ENCODE results near the gene SGIP1. TPM values are rescaled to one million over a fixed set of nuclear protein-coding genes. Genes with fewer than 3 reads are reported as not detected.

Gene SGIP1
- total RNA-seq, 1 experiment from 2014 or later, result not detected

DNA sequence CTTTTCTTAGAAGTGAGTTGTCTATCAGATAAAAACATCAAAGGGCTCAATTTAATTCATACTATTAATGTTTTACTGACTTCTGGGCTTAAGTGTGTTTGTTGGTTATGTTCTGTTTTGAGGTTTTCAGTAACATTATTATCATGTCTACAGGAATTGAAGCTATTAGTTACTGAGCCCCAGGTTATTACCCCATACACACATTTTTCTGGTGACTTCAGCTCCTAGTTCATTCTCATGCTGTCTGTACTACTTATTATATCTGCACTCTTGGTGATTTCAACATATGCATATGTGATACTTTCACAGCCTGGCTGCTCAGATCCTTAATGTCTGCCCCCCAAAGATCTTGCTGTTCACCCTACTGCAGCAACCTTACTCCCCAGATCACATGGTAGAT is 27.0 kb upstream of the SGIP1 start:
- intact Hi-C loops (cut with micrococcal nuclease; ENCODE audit: unreplicated experiment), result no loop called here
- no peaks in the 10 kb centered on the region for H3K9me3 Mint-ChIP-seq (ENCODE audit: unreplicated experiment)
- no peak overlapping the region for H3K27ac Mint-ChIP-seq (ENCODE audit: unreplicated experiment)
- H3K4me1 Mint-ChIP-seq (ENCODE audit: low read depth, unreplicated experiment), result peaks cover 6% of the 10 kb centered on the region
- H3K36me3 Mint-ChIP-seq (ENCODE audit: insufficient read depth, unreplicated experiment), result no peaks in the 10 kb centered on the region
- no peak for DNase-seq
- Histone ChIP-seq H3K9me3 (no peaks in the 10 kb centered on the region), H3K4me1 (no peaks in the 10 kb centered on the region), H3K27me3 (replicated peaks; ENCODE audit: control insufficient read depth, insufficient read depth, low read length) (no peaks in the 10 kb centered on the region), H3K36me3 (ENCODE audit: control insufficient read depth, insufficient read depth, low read length) (no peaks in the 10 kb centered on the region), H3K4me3 (ENCODE audit: low read depth, low read length) (no peak overlapping the region)
- TF ChIP-seq, protein P1, sequence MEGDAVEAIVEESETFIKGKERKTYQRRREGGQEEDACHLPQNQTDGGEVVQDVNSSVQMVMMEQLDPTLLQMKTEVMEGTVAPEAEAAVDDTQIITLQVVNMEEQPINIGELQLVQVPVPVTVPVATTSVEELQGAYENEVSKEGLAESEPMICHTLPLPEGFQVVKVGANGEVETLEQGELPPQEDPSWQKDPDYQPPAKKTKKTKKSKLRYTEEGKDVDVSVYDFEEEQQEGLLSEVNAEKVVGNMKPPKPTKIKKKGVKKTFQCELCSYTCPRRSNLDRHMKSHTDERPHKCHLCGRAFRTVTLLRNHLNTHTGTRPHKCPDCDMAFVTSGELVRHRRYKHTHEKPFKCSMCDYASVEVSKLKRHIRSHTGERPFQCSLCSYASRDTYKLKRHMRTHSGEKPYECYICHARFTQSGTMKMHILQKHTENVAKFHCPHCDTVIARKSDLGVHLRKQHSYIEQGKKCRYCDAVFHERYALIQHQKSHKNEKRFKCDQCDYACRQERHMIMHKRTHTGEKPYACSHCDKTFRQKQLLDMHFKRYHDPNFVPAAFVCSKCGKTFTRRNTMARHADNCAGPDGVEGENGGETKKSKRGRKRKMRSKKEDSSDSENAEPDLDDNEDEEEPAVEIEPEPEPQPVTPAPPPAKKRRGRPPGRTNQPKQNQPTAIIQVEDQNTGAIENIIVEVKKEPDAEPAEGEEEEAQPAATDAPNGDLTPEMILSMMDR (IDR thresholded peaks at IDR 0.05; ENCODE audit: insufficient read depth in 1 of 2, low read depth in 1 of 2, low read length in 1 of 2, severe bottlenecking in 1 of 2, unreplicated experiment in 1 of 2), result no peak
- no TSS peak for BruUV-seq (replicated peaks)
- H3K4me3 Mint-ChIP-seq (ENCODE audit: unreplicated experiment), result no peak overlapping the region
- ChIA-PET POLR2A (no interaction called here), CTCF (no interaction called here)
- H3K27me3 Mint-ChIP-seq (ENCODE audit: insufficient read depth, unreplicated experiment), result no peaks in the 10 kb centered on the region

DNA sequence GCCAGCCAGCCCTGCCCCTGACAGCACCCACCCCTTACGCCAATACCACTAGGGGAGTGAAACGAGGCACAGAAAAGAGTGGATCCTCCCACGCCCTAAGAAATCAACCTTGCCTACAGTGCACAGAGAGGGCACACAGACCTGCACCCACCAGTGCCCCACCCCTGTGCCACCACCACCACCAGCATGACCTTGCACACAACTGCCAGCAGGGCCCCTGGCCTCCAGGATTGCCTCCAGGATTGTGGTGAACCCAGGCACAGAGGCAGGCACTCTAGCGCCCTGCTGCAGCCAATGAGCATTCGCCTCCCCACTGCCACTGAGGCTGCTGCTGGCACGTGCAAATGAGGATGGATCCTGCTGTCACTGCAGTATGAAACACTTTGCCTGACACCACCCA is 23.5 kb upstream of the SGIP1 start:
- ChIA-PET POLR2A (no interaction called here), CTCF (no interaction called here)
- Mint-ChIP-seq H3K4me1 (ENCODE audit: low read depth, unreplicated experiment) (peaks cover 6% of the 10 kb centered on the region), H3K9me3 (ENCODE audit: unreplicated experiment) (peaks cover 11% of the 10 kb centered on the region), H3K36me3 (ENCODE audit: insufficient read depth, unreplicated experiment) (no peaks in the 10 kb centered on the region), H3K27ac (ENCODE audit: unreplicated experiment) (no peak overlapping the region), H3K4me3 (ENCODE audit: unreplicated experiment) (no peak overlapping the region), H3K27me3 (ENCODE audit: insufficient read depth, unreplicated experiment) (no peaks in the 10 kb centered on the region)
- no peaks in the 10 kb centered on the region for H3K4me1 ChIP-seq
- no peaks in the 10 kb centered on the region for H3K27me3 ChIP-seq (replicated peaks; ENCODE audit: control insufficient read depth, insufficient read depth, low read length)
- H3K4me3 ChIP-seq (ENCODE audit: low read depth, low read length), result no peak overlapping the region
- TF ChIP-seq, protein P1 (IDR thresholded peaks at IDR 0.05; ENCODE audit: insufficient read depth in 1 of 2, low read depth in 1 of 2, low read length in 1 of 2, severe bottlenecking in 1 of 2, unreplicated experiment in 1 of 2), result no peak
- H3K9me3 ChIP-seq, result no peaks in the 10 kb centered on the region
- BruUV-seq (replicated peaks), result no TSS peak
- intact Hi-C loops (cut with micrococcal nuclease; ENCODE audit: unreplicated experiment), result no loop called here
- H3K36me3 ChIP-seq (ENCODE audit: control insufficient read depth, insufficient read depth, low read length), result no peaks in the 10 kb centered on the region
- DNase-seq, result no peak

DNA sequence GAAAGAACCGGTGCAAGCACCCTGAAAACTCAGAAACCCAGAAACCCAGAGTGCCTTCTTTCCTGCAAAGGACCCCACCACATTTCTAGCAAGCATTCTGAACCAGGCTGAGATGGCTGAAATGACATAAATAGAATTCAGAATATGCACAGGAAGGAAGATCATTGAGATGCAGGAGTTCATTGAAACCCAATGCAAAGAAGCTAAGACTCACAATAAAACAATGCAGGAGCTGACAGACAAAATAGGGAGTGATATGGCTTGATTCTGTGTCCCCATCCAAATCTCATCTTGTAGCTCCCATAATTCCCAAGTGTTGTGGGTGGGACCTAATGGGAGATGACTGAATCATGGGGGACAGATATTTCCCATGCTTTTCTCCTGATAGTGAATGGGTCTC is 22.8 kb upstream of the SGIP1 start:
- H3K27ac Mint-ChIP-seq (ENCODE audit: unreplicated experiment), result no peak overlapping the region
- POLR2A ChIA-PET, result no interaction called here
- CTCF ChIA-PET, result no interaction called here
- Histone ChIP-seq H3K9me3 (no peaks in the 10 kb centered on the region), H3K27me3 (replicated peaks; ENCODE audit: control insufficient read depth, insufficient read depth, low read length) (no peaks in the 10 kb centered on the region), H3K4me1 (no peaks in the 10 kb centered on the region), H3K36me3 (ENCODE audit: control insufficient read depth, insufficient read depth, low read length) (no peaks in the 10 kb centered on the region), H3K4me3 (ENCODE audit: low read depth, low read length) (no peak overlapping the region)
- H3K9me3 Mint-ChIP-seq (ENCODE audit: unreplicated experiment), result peaks cover 11% of the 10 kb centered on the region
- H3K36me3 Mint-ChIP-seq (ENCODE audit: insufficient read depth, unreplicated experiment), result no peaks in the 10 kb centered on the region
- intact Hi-C loops (cut with micrococcal nuclease; ENCODE audit: unreplicated experiment), result no loop called here
- peaks cover 6% of the 10 kb centered on the region for H3K4me1 Mint-ChIP-seq (ENCODE audit: low read depth, unreplicated experiment)
- DNase-seq, result no peak
- no peaks in the 10 kb centered on the region for H3K27me3 Mint-ChIP-seq (ENCODE audit: insufficient read depth, unreplicated experiment)
- TF ChIP-seq, protein P1 (IDR thresholded peaks at IDR 0.05; ENCODE audit: insufficient read depth in 1 of 2, low read depth in 1 of 2, low read length in 1 of 2, severe bottlenecking in 1 of 2, unreplicated experiment in 1 of 2), result no peak
- no TSS peak for BruUV-seq (replicated peaks)
- H3K4me3 Mint-ChIP-seq (ENCODE audit: unreplicated experiment), result no peak overlapping the region

Measured in Caco-2 (cell line).